GM21737 (cell line): ENCODE results near the gene FBXL3.

ENCODE experiments used
- ATAC-seq: cut with Tn5 transposase; IDR thresholded peaks from one replicate; pipeline ENCODE4 v1.9.1; 2021; ENCODE audit warnings: mild to moderate bottlenecking, moderate library complexity; ENCODE audit not compliant: unreplicated experiment

Gene FBXL3

GRCh38 chr13:77026861-77027621 is at the start of gene FBXL3:
FBXL3 (minus strand) TSS chr13:77027159; CDS start chr13:77021860, 5,299 bp downstream.
- peak; percentile 58 for ATAC-seq

- ATAC-seq, result no peak
Observed at GRCh38 chr13:77067519-77067918, 40.6 kb upstream of the FBXL3 start.

- no peak for ATAC-seq
Observed at GRCh38 chr13:77065461-77066147, 38.6 kb upstream of the FBXL3 start.

- no peak for ATAC-seq
Observed at GRCh38 chr13:77062097-77062496, 35.1 kb upstream of the FBXL3 start.

- no peak for ATAC-seq
Observed at GRCh38 chr13:77061362-77061761, 34.4 kb upstream of the FBXL3 start.

GRCh38 chr13:77056886-77057285 is 29.9 kb upstream of the FBXL3 start:
- ATAC-seq, result no peak

GRCh38 chr13:77056382-77056781 is 29.4 kb upstream of the FBXL3 start:
- ATAC-seq, result no peak

GRCh38 chr13:77055158-77055557 is 28.2 kb upstream of the FBXL3 start:
- no peak for ATAC-seq

GRCh38 chr13:77053192-77053591 is 26.2 kb upstream of the FBXL3 start:
- no peak for ATAC-seq

- no peak for ATAC-seq
Observed at GRCh38 chr13:77048681-77049080, 21.7 kb upstream of the FBXL3 start.

- ATAC-seq, result no peak
Observed at GRCh38 chr13:77047649-77048343, 20.8 kb upstream of the FBXL3 start.

GRCh38 chr13:77042566-77043177 is 15.7 kb upstream of the FBXL3 start:
- no peak for ATAC-seq

- ATAC-seq, result no peak
Observed at GRCh38 chr13:77040835-77041234, 13.9 kb upstream of the FBXL3 start.

GRCh38 chr13:77040076-77040475 is 13.1 kb upstream of the FBXL3 start:
- no peak for ATAC-seq

GRCh38 chr13:77038907-77039480 is 12.0 kb upstream of the FBXL3 start:
- ATAC-seq, result no peak

- ATAC-seq, result no peak
Observed at GRCh38 chr13:77036279-77036678, 9.3 kb upstream of the FBXL3 start.

GRCh38 chr13:77034881-77035280 is 7.9 kb upstream of the FBXL3 start:
- ATAC-seq, result no peak

GRCh38 chr13:77033717-77034302 is 6.9 kb upstream of the FBXL3 start:
- ATAC-seq, result no peak

- ATAC-seq, result no peak
Observed at GRCh38 chr13:77031656-77032243, 4.8 kb upstream of the FBXL3 start.

- ATAC-seq, result no peak
Observed at GRCh38 chr13:77029436-77029835, 2.5 kb upstream of the FBXL3 start.
